NB4 (cell line): ENCODE data around the gene PLBD2.
A peak's percentile ranks its signal among the peaks of the same experiment; 100 is the strongest.

Source experiments
- DNase-seq: peaks from one replicate; pipeline ENCODE4 v3.0.0; 2010; ENCODE audit warnings: low read depth
- H3K4me3 ChIP-seq: one replicate; pipeline ENCODE4 v1.5.1; 2011; ENCODE audit warnings: mild to moderate bottlenecking, low read depth, low read length, moderate library complexity
- CTCF ChIP-seq: IDR thresholded peaks from one replicate; pipeline ENCODE4 v1.5.1; 2012; ENCODE audit warnings: low read depth, low read length
- MAX ChIP-seq: IDR thresholded peaks from 2 replicates; pipeline ENCODE4 v1.6.1; 2011; ENCODE audit warnings: low read depth, low read length
- MYC ChIP-seq: IDR thresholded peaks from 2 replicates; pipeline ENCODE4 v1.6.1; 2011; ENCODE audit warnings: low read depth, low read length
- POLR2A ChIP-seq: IDR thresholded peaks from 2 replicates; pipeline ENCODE4 v1.6.1; 2011; ENCODE audit warnings: mild to moderate bottlenecking; ENCODE audit not compliant: insufficient read length; ENCODE audit errors: extremely low read depth

PLBD2 gene, protein sequence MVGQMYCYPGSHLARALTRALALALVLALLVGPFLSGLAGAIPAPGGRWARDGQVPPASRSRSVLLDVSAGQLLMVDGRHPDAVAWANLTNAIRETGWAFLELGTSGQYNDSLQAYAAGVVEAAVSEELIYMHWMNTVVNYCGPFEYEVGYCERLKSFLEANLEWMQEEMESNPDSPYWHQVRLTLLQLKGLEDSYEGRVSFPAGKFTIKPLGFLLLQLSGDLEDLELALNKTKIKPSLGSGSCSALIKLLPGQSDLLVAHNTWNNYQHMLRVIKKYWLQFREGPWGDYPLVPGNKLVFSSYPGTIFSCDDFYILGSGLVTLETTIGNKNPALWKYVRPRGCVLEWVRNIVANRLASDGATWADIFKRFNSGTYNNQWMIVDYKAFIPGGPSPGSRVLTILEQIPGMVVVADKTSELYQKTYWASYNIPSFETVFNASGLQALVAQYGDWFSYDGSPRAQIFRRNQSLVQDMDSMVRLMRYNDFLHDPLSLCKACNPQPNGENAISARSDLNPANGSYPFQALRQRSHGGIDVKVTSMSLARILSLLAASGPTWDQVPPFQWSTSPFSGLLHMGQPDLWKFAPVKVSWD

GRCh38 chr12:113358381-113359132 is at the start of gene PLBD2:
Gene PLBD2, plus strand, starts transcription at chr12:113358587. Its CDS starts 14 bp downstream, at chr12:113358601.
- DNase-seq = peak; percentile 98
- peak; percentile 67; the same call in 1 of the 2 replicates for TF ChIP-seq MYC
- no peak for TF ChIP-seq CTCF
- peak; percentile 90 for TF ChIP-seq MAX
- peak; percentile 45 for TF ChIP-seq POLR2A
- H3K4me3 ChIP-seq = peak within 1 kb of the TSS; percentile 66

- no peak for TF ChIP-seq POLR2A
- TF ChIP-seq CTCF = peak; percentile 41
- DNase-seq = peak; percentile 69
- no peak overlapping the region for H3K4me3 ChIP-seq
Observed at GRCh38 chr12:113310489-113310888, 47.9 kb upstream of the PLBD2 start.

DNA sequence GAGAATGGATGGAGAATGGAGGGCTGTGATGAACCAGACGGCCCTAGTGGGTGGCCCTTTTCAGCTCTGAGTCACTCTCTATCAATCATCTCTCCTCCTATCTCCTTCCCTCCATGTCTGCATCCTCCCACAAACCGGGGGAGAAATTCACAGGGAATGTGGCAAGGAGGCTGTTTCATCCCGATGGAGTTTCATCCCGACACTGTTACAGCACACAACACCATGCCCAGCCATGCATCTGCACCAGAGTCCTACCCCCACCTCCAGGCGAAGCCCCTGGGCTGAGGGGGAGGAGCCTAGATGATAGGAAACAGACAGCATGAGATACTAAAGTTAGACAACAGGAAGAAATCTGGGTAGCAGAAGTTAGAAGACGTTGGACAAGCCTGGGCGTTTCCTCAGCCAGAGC is 44.3 kb upstream of the PLBD2 start:
- DNase-seq = no peak
- no peak overlapping the region for H3K4me3 ChIP-seq
- TF ChIP-seq POLR2A (no peak), MYC (no peak), MAX (no peak), CTCF (no peak)

GRCh38 chr12:113315358-113315757 is 43.0 kb upstream of the PLBD2 start:
- DNase-seq = no peak
- no peak for TF ChIP-seq CTCF
- TF ChIP-seq MAX = no peak
- no peak for TF ChIP-seq MYC
- no peak for TF ChIP-seq POLR2A
- no peak overlapping the region for H3K4me3 ChIP-seq

GRCh38 chr12:113316155-113316554 is 42.2 kb upstream of the PLBD2 start:
- TF ChIP-seq POLR2A (no peak), MYC (no peak), CTCF (peak; percentile 39), MAX (no peak)
- H3K4me3 ChIP-seq = no peak overlapping the region
- DNase-seq = no peak
